BLaER1 treated with 17β-estradiol and CSF1 and Interleukin-3, amounts not matched to agents 10 nM and 100 nM (cell line): Measurements from ENCODE around the gene AKAP11.
A peak's percentile ranks its signal among the peaks of the same experiment; 100 is the strongest.
"Not testable (repeated sequence)": the region's sequence is repeated elsewhere in the genome, so short reads cannot be mapped to it uniquely, and the experiment has no call there.

ENCODE experiments used
- H3K27ac ChIP-seq, 11 experiments: shearing (Covaris generic); formaldehyde crosslinking; 2 replicates each; pipeline ENCODE4 v1.8.1; 2022
- H3K27me3 ChIP-seq, 11 experiments: shearing (Covaris generic); formaldehyde crosslinking; 2 replicates each; pipeline ENCODE4 v1.8.1; 2022
- H3K36me3 ChIP-seq, 11 experiments: shearing (Covaris generic); formaldehyde crosslinking; 2 replicates each; pipeline ENCODE4 v1.8.1; 2022
- H3K4me1 ChIP-seq, 10 experiments: shearing (Covaris generic); formaldehyde crosslinking; 2 replicates each; pipeline ENCODE4 v1.8.1; 2022
- H3K4me2 ChIP-seq, 11 experiments: shearing (Covaris generic); formaldehyde crosslinking; 2 replicates each; pipeline ENCODE4 v1.8.1; 2022
- H3K4me3 ChIP-seq, 10 experiments: shearing (Covaris generic); formaldehyde crosslinking; 2 replicates each; pipeline ENCODE4 v1.8.1; 2022
- H3K9ac ChIP-seq, 11 experiments: shearing (Covaris generic); formaldehyde crosslinking; 2 replicates each; pipeline ENCODE4 v1.8.1; 2022
- H3K9me3 ChIP-seq, 11 experiments: shearing (Covaris generic); formaldehyde crosslinking; replicated peaks in 1 of 11; 2 replicates each; pipeline ENCODE4 v1.8.1; 2022
- H4K20me1 ChIP-seq, 11 experiments: shearing (Covaris generic); formaldehyde crosslinking; 2 replicates each; pipeline ENCODE4 v1.8.1; 2022
- Cebpa-rat ChIP-seq, 11 experiments: shearing (Covaris generic); IDR thresholded peaks; 2 replicates each; pipeline ENCODE4 v1.8.1; 2022

Gene AKAP11

GRCh38 chr13:42272115-42272803 lies at the start of gene AKAP11:
TSS of gene AKAP11 (plus strand) at chr13:42272152. CDS start at chr13:42286349, 14,197 bp downstream.
- Histone ChIP-seq H3K9ac (peak within 1 kb of the TSS; percentile 93 to 98 (median 96)), H3K4me1 (peaks cover 33 to 43% (median 40%) of the 10 kb centered on the region in 10 experiments), H3K9me3 (peaks cover 0 to 17% (median 11%) of the 10 kb centered on the region in 11 experiments; a peak in 10 of 22 replicates), H3K27ac (peak within 1 kb of the TSS; percentile 89 to 97 (median 94)), H3K36me3 (peaks cover 0 to 14% (median 11%) of the 10 kb centered on the region in 11 experiments; a peak in 10 of 22 replicates), H3K4me3 (peak within 1 kb of the TSS; percentile 71 to 96 (median 87)), H3K27me3 (no peaks in the 10 kb centered on the region), H4K20me1 (peaks cover 0 to 18% (median under 1%) of the 10 kb centered on the region in 11 experiments; a peak in 5 of 22 replicates), H3K4me2 (peak within 1 kb of the TSS; percentile 77 to 93 (median 82))
- TF ChIP-seq Cebpa-rat (IDR thresholded peaks at IDR 0.05) = no peak

GRCh38 chr13:42223681-42224080 lies 48.3 kb upstream of the AKAP11 start:
- TF ChIP-seq Cebpa-rat (IDR thresholded peaks at IDR 0.05) = no peak
- no peak overlapping the region for H3K9ac ChIP-seq
- no peak overlapping the region for H3K4me2 ChIP-seq
- H4K20me1 ChIP-seq = no peaks in the 10 kb centered on the region
- no peaks in the 10 kb centered on the region for H3K27me3 ChIP-seq
- H3K27ac ChIP-seq = no peak overlapping the region
- peaks cover 0 to 15% (median 8%) of the 10 kb centered on the region in 11 experiments; a peak in 10 of 22 replicates for H3K9me3 ChIP-seq
- peaks cover 0 to 6% (median 0%) of the 10 kb centered on the region in 10 experiments; a peak in 4 of 20 replicates for H3K4me1 ChIP-seq
- no peak overlapping the region for H3K4me3 ChIP-seq
- peaks cover 61 to 90% (median 77%) of the 10 kb centered on the region in 11 experiments for H3K36me3 ChIP-seq

GRCh38 chr13:42225051-42225450 lies 46.9 kb upstream of the AKAP11 start:
- Histone ChIP-seq H3K27ac (no peak overlapping the region), H3K4me2 (no peak overlapping the region), H4K20me1 (no peaks in the 10 kb centered on the region), H3K4me1 (peaks cover 0 to 11% (median 0%) of the 10 kb centered on the region in 10 experiments; a peak in 4 of 20 replicates), H3K9ac (no peak overlapping the region), H3K36me3 (peaks cover 61 to 90% (median 74%) of the 10 kb centered on the region in 11 experiments), H3K4me3 (no peak overlapping the region), H3K27me3 (no peaks in the 10 kb centered on the region), H3K9me3 (peaks cover 0 to 15% (median 8%) of the 10 kb centered on the region in 11 experiments; a peak in 10 of 22 replicates)
- no peak for TF ChIP-seq Cebpa-rat (IDR thresholded peaks at IDR 0.05)

GRCh38 chr13:42226759-42227158 lies 45.2 kb upstream of the AKAP11 start:
- Histone ChIP-seq H3K4me1 (peaks cover 0 to 11% (median 0%) of the 10 kb centered on the region in 10 experiments; a peak in 4 of 20 replicates), H3K9me3 (peaks cover 0 to 15% (median 8%) of the 10 kb centered on the region in 11 experiments; a peak in 10 of 22 replicates), H3K36me3 (peaks cover 50 to 87% (median 63%) of the 10 kb centered on the region in 11 experiments)
- not testable (repeated sequence) for H3K27me3 ChIP-seq, H3K27ac ChIP-seq, H3K9ac ChIP-seq, H3K4me3 ChIP-seq, H4K20me1 ChIP-seq, H3K4me2 ChIP-seq

GRCh38 chr13:42228527-42228926 lies 43.4 kb upstream of the AKAP11 start:
- H3K4me3 ChIP-seq = no peak overlapping the region
- H4K20me1 ChIP-seq = no peaks in the 10 kb centered on the region
- H3K9ac ChIP-seq = no peak overlapping the region
- no peak overlapping the region for H3K4me2 ChIP-seq
- H3K27me3 ChIP-seq = no peaks in the 10 kb centered on the region
- H3K36me3 ChIP-seq = peaks cover 48 to 87% (median 64%) of the 10 kb centered on the region in 11 experiments
- peaks cover 0 to 15% (median 8%) of the 10 kb centered on the region in 11 experiments; a peak in 10 of 22 replicates for H3K9me3 ChIP-seq
- TF ChIP-seq Cebpa-rat (IDR thresholded peaks at IDR 0.05) = no peak
- peaks cover 0 to 11% (median 0%) of the 10 kb centered on the region in 10 experiments; a peak in 4 of 20 replicates for H3K4me1 ChIP-seq
- H3K27ac ChIP-seq = no peak overlapping the region

- no peak overlapping the region for H3K27ac ChIP-seq
- peaks cover 0 to 11% (median 0%) of the 10 kb centered on the region in 10 experiments; a peak in 4 of 20 replicates for H3K4me1 ChIP-seq
- H4K20me1 ChIP-seq = no peaks in the 10 kb centered on the region
- H3K36me3 ChIP-seq = peaks cover 40 to 82% (median 59%) of the 10 kb centered on the region in 11 experiments
- no peak overlapping the region for H3K4me2 ChIP-seq
- peaks cover 0 to 15% (median 8%) of the 10 kb centered on the region in 11 experiments; a peak in 9 of 22 replicates for H3K9me3 ChIP-seq
- no peak for TF ChIP-seq Cebpa-rat (IDR thresholded peaks at IDR 0.05)
- no peaks in the 10 kb centered on the region for H3K27me3 ChIP-seq
- no peak overlapping the region for H3K4me3 ChIP-seq
- no peak overlapping the region for H3K9ac ChIP-seq
Measured at GRCh38 chr13:42229287-42229686, 42.7 kb upstream of the AKAP11 start.

GRCh38 chr13:42232671-42233070 lies 39.3 kb upstream of the AKAP11 start:
- no peaks in the 10 kb centered on the region for H4K20me1 ChIP-seq
- peaks cover 16 to 66% (median 31%) of the 10 kb centered on the region in 11 experiments; a peak in 20 of 22 replicates for H3K36me3 ChIP-seq
- H3K4me2 ChIP-seq = no peak overlapping the region
- H3K27ac ChIP-seq = no peak overlapping the region
- H3K9ac ChIP-seq = no peak overlapping the region
- TF ChIP-seq Cebpa-rat (IDR thresholded peaks at IDR 0.05) = no peak
- H3K4me1 ChIP-seq = peaks cover 0 to 11% (median 0%) of the 10 kb centered on the region in 10 experiments; a peak in 4 of 20 replicates
- H3K9me3 ChIP-seq = no peaks in the 10 kb centered on the region
- no peak overlapping the region for H3K4me3 ChIP-seq
- no peaks in the 10 kb centered on the region for H3K27me3 ChIP-seq

- Histone ChIP-seq H3K9ac (no peak overlapping the region), H3K4me3 (no peak overlapping the region), H3K4me1 (peaks cover 0 to 4% (median 0%) of the 10 kb centered on the region in 10 experiments; a peak in 1 of 20 replicates), H3K4me2 (no peak overlapping the region), H4K20me1 (no peaks in the 10 kb centered on the region), H3K9me3 (no peaks in the 10 kb centered on the region), H3K27ac (no peak overlapping the region), H3K36me3 (peaks cover 16 to 61% (median 31%) of the 10 kb centered on the region in 11 experiments; a peak in 20 of 22 replicates), H3K27me3 (no peaks in the 10 kb centered on the region)
- TF ChIP-seq Cebpa-rat (IDR thresholded peaks at IDR 0.05) = no peak
Measured at GRCh38 chr13:42233726-42234125, 38.2 kb upstream of the AKAP11 start.

GRCh38 chr13:42239161-42239560 lies 32.8 kb upstream of the AKAP11 start:
- no peaks in the 10 kb centered on the region for H3K9me3 ChIP-seq
- no peak overlapping the region for H3K4me2 ChIP-seq
- no peak overlapping the region for H3K27ac ChIP-seq
- no peaks in the 10 kb centered on the region for H3K4me1 ChIP-seq
- H3K27me3 ChIP-seq = no peaks in the 10 kb centered on the region
- no peak overlapping the region for H3K4me3 ChIP-seq
- TF ChIP-seq Cebpa-rat (IDR thresholded peaks at IDR 0.05) = no peak
- no peak overlapping the region for H3K9ac ChIP-seq
- peaks cover 0 to 42% (median 13%) of the 10 kb centered on the region in 11 experiments; a peak in 10 of 22 replicates for H3K36me3 ChIP-seq
- no peaks in the 10 kb centered on the region for H4K20me1 ChIP-seq
